Measurements from ENCODE around the gene SCAMP3.
"Not testable (repeated sequence)": the region's sequence is repeated elsewhere in the genome, so short reads cannot be mapped to it uniquely, and the experiment has no call there.

SCAMP3 gene

DNA sequence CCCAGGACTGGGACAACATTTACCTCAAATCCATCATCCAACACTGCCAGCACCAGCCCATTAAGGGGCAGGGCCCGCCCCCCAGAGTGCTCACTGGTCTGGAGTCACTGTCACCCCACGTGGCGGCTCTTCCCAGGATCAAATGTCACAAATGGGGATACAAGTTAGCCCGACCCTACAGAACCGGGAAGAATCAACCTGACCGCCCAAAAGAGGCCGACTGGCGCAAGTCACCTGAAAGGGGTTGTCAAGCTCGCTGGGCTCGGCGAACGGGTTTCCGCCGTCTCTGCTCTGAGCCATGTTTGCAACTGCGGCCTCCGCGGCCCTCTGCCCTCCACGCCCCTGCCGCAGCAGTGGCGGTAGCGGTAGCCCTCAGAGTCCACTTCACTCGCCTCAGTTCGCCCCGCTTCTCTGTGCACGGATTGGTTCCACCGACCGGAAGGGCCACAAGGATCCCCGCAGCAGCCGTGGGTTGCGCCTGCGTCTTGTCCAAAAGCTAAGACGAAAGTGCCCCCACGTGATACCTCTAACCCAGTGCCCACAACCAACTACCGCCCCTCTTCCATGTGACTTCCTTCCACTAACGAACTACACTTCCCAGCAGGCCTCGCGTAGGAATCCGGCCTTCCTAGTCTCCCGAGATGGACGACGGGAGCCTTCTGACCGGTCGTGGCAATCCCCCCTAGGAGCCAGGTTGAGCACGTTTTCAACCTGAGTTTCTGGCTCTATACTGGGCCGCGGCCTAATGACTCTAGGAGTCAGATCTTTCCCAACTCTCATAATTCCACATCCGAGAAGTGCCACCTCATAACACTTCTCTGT, at the start of gene SCAMP3:
TSS of gene SCAMP3 (minus strand) at position 509 of the 822 bp plus-strand sequence. CDS start at position 300, 209 bp downstream.
- peak; percentile 84 for DNase-seq

DNA sequence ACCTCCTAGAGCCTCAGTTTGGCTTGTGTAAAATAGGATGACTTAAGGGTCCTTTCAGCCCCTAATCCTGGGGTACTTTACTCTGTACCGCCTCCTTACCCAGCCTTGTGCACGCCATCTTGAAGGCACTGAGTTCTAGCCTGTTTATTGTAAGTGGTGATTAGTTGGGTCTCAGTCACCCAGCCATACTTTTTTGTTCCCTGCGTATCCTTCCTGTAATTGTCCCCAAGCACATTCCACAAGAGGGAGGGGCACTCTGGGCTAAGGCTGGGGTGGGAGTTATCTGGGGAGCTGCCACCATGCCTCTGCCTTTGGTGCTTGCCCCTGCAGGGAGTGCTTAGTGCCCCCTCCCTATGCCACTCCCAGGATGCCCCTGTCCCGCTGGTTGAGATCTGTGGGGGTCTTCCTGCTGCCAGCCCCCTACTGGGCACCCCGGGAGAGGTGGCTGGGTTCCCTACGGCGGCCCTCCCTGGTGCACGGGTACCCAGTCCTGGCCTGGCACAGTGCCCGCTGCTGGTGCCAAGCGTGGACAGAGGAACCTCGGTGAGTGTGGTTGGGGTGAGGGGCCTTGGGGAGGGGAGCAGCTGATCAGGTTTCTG, 47.4 kb upstream of the SCAMP3 start:
- no peak for DNase-seq

DNA sequence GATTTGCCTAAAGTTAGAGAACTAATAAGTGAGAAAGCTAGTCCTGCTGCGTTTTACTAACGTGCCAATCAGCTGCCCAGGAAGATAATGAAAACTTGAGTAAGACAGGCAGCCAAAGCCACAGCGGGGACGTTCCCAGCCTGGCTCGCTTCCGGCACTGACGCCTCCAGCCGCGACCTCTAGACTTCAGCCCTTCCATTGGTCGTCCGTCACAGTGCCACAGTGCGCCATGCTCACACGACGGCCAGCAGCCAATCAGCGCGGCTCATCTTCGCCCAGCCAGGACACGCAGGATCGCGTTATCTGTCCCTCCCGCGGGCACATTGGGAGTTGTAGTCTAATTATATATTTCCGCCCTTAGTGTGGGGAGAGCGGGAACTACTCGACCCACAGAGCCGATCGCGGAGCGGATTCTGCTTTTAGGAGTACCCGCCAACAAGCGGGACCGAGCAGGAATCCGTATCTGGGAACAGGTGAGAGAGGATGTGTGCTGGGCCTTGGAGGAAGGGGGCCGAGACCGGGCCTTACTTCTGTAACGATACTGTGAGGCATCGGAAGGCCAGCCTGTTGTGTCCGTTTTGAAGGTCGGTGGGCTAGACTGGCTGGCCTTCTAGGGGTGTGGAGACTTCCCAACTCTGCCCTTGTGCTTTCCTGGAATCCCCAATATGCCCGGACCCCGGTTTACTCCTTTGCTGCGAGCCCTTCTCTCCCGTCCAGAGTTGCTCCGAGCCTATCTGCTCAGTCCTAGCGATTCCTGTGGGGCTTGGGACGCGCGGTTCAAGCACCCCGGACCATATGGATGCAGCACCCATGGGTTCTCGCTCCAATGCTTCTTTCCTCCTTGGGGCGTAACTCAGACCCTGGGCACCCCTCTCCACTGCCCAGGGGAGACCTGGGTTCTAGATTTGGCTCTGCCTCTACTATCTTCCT, 46.6 kb upstream of the SCAMP3 start, which contains the start of gene FDPS:
TSS of gene FDPS (plus strand) at position 374 of the 930 bp plus-strand sequence. CDS start 924 bp downstream, outside the sequence.
- peak; percentile 93 for DNase-seq

- DNase-seq = no peak
Measured at GRCh38 chr1:155307247-155307740, 45.1 kb upstream of the SCAMP3 start.

DNA sequence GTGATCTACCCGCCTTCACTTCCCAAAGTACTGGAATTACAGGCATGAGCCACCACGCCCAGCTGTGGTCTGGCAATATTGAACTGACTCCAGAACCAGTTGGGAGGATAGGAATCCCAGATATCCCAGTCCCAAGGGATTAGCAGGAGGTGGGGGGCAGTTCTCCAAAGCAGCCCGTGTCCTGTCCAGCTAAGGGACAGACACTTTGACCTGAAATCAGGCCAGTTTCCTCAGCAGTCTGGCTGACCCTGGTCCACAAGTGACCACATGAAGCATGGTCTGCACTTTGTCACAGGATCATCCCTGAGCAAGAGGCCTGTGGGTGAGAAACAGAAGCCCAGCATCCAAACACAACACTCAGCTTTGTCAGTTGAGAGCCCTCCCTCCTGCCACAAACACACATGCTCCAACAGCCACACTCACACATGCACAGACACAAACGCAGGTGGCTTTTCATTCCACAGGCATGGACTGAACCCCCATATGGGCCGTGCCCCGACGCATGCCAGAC, 43.8 kb upstream of the SCAMP3 start:
- no peak for DNase-seq

GRCh38 chr1:155304558-155305063, 42.5 kb upstream of the SCAMP3 start:
- DNase-seq = no peak

DNA sequence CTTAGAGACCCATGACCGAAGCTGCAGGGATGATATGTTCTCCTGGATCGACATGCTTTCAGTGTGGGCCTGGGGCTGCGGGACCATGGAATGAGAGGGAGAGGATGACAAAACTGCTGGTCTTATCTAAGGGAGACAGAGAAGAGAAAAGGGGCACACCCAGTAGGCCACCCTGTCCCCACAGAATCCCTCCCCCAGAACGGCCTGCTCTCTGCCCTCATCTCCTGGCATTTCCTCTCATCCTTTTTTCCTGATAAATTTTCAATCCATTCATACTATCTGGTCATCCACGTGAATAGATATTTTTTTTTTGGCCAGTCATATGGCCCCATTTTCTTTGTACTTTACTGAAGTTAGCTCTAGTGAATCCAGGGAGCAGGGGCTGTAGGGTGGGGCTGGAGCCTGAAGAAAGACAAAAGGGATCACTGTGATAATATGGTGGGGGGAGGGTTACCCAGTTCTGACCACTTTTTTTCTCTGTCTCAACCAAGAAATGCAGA, 39.2 kb upstream of the SCAMP3 start, which contains the start of gene PKLR:
TSS of gene PKLR (minus strand) at position 97 of the 500 bp plus-strand sequence. CDS start at position 54, 43 bp downstream.
- DNase-seq = no peak

DNA sequence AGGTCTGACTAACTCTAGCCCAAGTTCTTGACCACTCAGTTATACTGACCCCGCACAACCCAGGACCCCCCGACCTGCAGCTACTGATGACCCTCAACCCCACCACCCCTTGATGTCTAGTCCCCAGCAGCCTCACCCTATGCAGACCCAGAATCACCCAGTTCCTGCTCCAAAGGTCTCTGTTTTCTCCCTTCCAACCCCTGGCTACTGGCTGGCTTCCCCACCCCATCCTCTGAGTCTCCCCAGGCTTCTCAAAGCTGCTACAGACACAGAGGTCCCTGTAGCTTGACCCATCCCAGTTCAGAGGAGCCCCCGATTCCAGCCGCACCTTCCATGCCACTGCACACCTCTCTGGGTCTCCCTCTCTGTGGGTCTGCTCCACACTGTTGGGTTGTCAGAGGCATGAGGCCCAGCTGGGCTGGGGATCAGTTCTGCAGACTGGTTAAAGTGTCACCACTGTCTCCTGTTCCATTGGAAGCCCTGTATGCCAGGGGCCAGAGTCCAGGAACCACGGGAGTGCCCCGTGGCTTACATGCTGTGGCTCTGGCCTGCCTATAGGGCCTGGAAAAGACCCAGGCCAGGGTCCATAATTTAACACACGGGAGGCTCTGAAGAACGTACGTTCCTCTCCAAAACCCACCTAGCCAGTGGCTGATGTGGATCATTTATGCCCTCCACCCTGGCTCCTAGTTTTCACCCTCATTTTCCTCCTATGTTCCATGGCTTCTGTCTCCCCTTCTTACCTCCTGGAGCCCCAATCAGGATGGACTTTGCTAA, 38.6 kb upstream of the SCAMP3 start:
- no peak for DNase-seq

DNA sequence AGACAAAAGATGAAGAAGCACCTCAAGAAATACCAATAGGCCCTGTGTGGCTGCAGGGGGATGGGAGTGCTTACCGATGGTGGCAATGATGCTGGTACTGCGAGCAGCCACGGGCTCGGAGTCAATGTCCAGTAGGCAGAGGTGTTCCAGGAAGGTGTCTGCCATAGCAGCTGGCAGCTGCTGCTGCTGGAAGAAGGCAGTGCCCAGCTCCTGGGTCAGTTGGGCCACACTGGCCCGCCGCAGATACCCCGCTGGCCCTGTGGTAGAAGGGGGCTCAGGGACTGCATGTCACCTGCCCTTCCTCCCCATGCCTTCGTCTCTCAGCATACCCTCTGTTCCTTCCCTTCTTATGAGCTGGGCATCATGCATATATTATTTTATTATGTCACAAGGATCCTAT, 37.9 kb upstream of the SCAMP3 start:
- no peak for DNase-seq

GRCh38 chr1:155297384-155297783, 35.2 kb upstream of the SCAMP3 start:
- no peak for DNase-seq

GRCh38 chr1:155296661-155297060, 34.5 kb upstream of the SCAMP3 start:
- DNase-seq = no peak

DNA sequence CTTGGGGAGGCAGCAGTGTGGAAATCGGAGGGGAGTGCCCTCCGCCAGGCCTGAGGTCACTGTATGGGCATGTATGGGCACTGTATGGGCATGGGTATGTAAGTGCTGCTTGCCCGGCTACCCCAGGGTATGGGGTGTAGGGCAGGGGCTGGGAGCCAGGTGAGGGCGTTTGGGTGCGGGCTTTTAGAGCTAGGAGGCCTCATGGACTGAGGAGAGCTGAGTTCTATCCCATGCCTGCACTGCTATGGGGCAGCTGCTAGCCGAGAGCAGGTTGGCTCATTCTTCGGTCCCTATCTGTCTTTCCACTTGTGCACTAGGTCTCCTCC, 33.7 kb upstream of the SCAMP3 start:
- DNase-seq = no peak

GRCh38 chr1:155295183-155295941, 33.2 kb upstream of the SCAMP3 start:
- no peak for DNase-seq

- DNase-seq = no peak
Measured at GRCh38 chr1:155294520-155295182, 32.5 kb upstream of the SCAMP3 start.

- DNase-seq = no peak
Measured at GRCh38 chr1:155293086-155293749, 31.1 kb upstream of the SCAMP3 start.

DNA sequence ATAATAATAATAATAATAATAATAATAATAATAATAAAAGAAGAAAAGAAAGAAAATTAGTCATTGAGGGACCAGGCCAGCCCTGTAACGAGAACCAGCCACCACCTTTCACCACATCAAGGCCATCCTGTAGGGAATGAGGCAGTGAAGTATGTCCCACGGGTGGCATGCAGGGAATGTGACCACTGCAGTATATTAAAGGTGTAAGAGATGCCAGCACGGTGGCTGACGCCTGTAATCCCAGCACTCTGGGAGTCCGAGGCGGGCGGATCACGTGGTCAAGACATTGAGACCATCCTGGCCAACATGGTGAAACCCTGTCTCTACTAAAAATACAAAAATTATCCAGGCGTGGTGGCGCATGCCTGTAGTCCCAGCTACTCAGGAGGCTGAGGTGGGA, 28.8 kb upstream of the SCAMP3 start:
- not testable (repeated sequence) for DNase-seq

GRCh38 chr1:155287987-155288543, 25.9 kb upstream of the SCAMP3 start:
- DNase-seq = no peak

DNA sequence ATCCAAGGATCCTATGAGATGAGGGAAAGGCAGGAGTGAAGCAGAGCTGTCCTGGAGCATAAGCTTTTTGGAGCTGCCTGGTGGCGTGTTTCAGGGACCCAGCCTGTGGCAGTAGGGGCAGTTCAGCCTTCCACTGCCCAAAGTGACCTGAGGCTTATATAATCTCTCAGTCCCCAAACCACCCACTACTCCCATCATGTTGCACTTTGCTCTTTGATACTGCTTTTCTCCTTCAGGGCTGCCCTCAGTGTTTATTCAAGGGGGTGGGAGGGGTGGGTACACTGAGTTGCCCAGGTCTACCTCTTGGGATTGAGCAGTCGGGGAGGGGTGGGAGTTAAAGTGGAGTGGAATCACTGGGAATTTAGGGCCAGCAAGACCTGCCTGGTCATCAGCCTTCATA, 24.4 kb upstream of the SCAMP3 start:
- no peak for DNase-seq

GRCh38 chr1:155285631-155286044, 23.5 kb upstream of the SCAMP3 start:
- DNase-seq = no peak
